Activated B cell treated with CpG ODN at 0.5 μM for 24 hours (primary cell): Measurements from ENCODE around the gene PPP1CC. TPM values are rescaled to one million over a fixed set of nuclear protein-coding genes. Genes with fewer than 3 reads are reported as not detected.
A peak's percentile ranks its signal among the peaks of the same experiment; 100 is the strongest.

ENCODE experiments used
- ATAC-seq: fragments of 200-7000 bp; cut with Tn5 transposase; one replicate; pipeline ENCODE4 v1.10.0; 2021; ENCODE audit warnings: low read depth, mild to moderate bottlenecking, moderate library complexity
- CTCF ChIA-PET: fragments of 350-600 bp; sonication (Branson Sonifier 250); formaldehyde crosslinking; loops from one replicate; lab custom pipeline; 2021; ENCODE audit warnings: antibody characterized with exemption; lab: Charles Lee
- POLR2A ChIA-PET: fragments of 350-600 bp; sonication (Branson Sonifier 250); formaldehyde crosslinking; loops from one replicate; lab custom pipeline; 2021; ENCODE audit warnings: antibody characterized with exemption; lab: Charles Lee
- DNase-seq: peaks from one replicate; pipeline ENCODE4 v3.0.0; 2022
- H3K27ac Mint-ChIP-seq: one replicate; pipeline ENCODE4 v1.8.0; 2020; ENCODE audit warnings: mixed read lengths
- H3K27me3 Mint-ChIP-seq: one replicate; pipeline ENCODE4 v1.8.0; 2021; ENCODE audit warnings: mixed read lengths
- H3K36me3 Mint-ChIP-seq: one replicate; pipeline ENCODE4 v1.8.0; 2021; ENCODE audit warnings: low read depth, mixed read lengths
- H3K4me1 Mint-ChIP-seq: one replicate; pipeline ENCODE4 v1.8.0; 2021; ENCODE audit warnings: mixed read lengths
- H3K4me3 Mint-ChIP-seq: one replicate; pipeline ENCODE4 v1.8.0; 2020; ENCODE audit warnings: mild to moderate bottlenecking, mixed read lengths
- H3K9me3 Mint-ChIP-seq: one replicate; pipeline ENCODE4 v1.8.0; 2020; ENCODE audit warnings: mixed read lengths
- intact Hi-C: fragments of 100-400 bp; cut with micrococcal nuclease; formaldehyde crosslinking; loops from one replicate; pipeline ENCODE4 v1.15.1; 2024
- total RNA-seq: library from RNA; stranded (reverse); gene quantifications from 2 replicates; pipeline ENCODE4 v1.2.3, GENCODE V29; 2022
- TF ChIP-seq, protein P1 (sequence below): fragments of 200-600 bp; IDR thresholded peaks from one replicate; pipeline ENCODE4 v1.8.0; 2022; ENCODE audit warnings: antibody characterized with exemption, mild to moderate bottlenecking

The PPP1CC gene
- total RNA-seq, 1 donor from 2014 or later = 148 TPM

DNA sequence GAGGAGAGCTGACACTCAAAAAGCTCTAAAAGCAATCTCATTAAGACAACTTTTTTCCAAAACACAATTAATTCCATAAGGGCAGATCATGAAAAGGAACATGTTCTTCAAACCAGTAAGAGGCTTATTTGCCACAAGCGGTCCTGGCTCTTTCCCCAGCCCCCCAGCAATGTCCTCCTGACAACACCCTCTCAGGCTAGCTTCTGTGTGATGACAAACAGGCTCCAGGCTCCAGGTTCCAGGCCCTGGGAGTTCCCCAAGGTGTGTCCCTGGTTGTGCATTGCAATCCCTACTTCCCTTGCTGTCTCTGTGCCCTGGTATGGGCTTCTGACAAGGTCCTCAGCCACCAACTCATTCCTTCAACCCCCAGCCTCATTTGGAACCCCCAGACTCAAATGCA, 62.7 kb downstream of the PPP1CC start:
- POLR2A ChIA-PET = interaction anchor here (0.9 to 2.0 kb wide), 3 partner anchors 10 to 66 kb away, joined by 3 to 8 read pairs (median 6); partner anchors contain the start of gene TCTN1
- TF ChIP-seq, protein P1, sequence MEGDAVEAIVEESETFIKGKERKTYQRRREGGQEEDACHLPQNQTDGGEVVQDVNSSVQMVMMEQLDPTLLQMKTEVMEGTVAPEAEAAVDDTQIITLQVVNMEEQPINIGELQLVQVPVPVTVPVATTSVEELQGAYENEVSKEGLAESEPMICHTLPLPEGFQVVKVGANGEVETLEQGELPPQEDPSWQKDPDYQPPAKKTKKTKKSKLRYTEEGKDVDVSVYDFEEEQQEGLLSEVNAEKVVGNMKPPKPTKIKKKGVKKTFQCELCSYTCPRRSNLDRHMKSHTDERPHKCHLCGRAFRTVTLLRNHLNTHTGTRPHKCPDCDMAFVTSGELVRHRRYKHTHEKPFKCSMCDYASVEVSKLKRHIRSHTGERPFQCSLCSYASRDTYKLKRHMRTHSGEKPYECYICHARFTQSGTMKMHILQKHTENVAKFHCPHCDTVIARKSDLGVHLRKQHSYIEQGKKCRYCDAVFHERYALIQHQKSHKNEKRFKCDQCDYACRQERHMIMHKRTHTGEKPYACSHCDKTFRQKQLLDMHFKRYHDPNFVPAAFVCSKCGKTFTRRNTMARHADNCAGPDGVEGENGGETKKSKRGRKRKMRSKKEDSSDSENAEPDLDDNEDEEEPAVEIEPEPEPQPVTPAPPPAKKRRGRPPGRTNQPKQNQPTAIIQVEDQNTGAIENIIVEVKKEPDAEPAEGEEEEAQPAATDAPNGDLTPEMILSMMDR = no peak
- H3K27ac Mint-ChIP-seq = peak overlapping the region; percentile 90
- no peaks in the 10 kb centered on the region for H3K27me3 Mint-ChIP-seq
- ATAC-seq (no peak), DNase-seq (no peak)
- intact Hi-C loops = no loop called here
- CTCF ChIA-PET = interaction anchor here (0.7 to 1.6 kb wide), 2 partner anchors 78 to 230 kb away, joined by 3 to 4 read pairs; partner anchors contain the start of gene ARPC3
- peaks cover 96% of the 10 kb centered on the region for H3K4me1 Mint-ChIP-seq
- peak overlapping the region; percentile 35 for H3K4me3 Mint-ChIP-seq
- peaks cover 75% of the 10 kb centered on the region for H3K36me3 Mint-ChIP-seq
- H3K9me3 Mint-ChIP-seq = no peaks in the 10 kb centered on the region

DNA sequence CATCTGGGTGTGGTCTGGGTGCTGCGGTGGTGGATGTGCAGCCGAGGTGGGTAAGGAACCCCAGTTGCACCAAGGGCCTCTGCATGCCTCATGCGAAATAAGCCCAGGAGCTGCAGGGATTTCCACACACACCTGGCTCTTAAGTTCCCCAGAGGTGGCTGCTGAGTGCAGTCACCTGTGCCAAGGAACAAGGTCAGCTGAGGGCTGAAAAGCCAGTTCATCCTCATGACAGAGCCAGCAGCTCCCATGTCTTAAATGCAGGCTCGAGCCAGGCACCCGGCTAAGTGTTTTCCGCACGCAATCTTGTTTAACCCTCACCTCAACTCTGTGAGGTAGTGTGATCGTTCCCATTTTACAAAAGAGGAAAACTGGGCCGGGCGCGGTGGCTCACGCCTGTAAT, 63.5 kb downstream of the PPP1CC start:
- ATAC-seq (no peak), DNase-seq (no peak)
- CTCF ChIA-PET = interaction anchor here (0.7 to 1.6 kb wide), 3 partner anchors 78 to 229 kb away, joined by 3 to 4 read pairs (median 4); partner anchors contain the start of gene ARPC3
- H3K4me3 Mint-ChIP-seq = peak overlapping the region; percentile 78
- H3K27ac Mint-ChIP-seq = peak overlapping the region; percentile 90
- intact Hi-C loops = no loop called here
- H3K4me1 Mint-ChIP-seq = peaks cover 96% of the 10 kb centered on the region
- H3K9me3 Mint-ChIP-seq = no peaks in the 10 kb centered on the region
- H3K36me3 Mint-ChIP-seq = peaks cover 75% of the 10 kb centered on the region
- TF ChIP-seq, protein P1 = no peak
- no peaks in the 10 kb centered on the region for H3K27me3 Mint-ChIP-seq
- POLR2A ChIA-PET = interaction anchor here (0.7 to 4.8 kb wide), 10 partner anchors 7 to 725 kb away, joined by 3 to 45 read pairs (median 8); partner anchors contain the start of gene TCTN1

DNA sequence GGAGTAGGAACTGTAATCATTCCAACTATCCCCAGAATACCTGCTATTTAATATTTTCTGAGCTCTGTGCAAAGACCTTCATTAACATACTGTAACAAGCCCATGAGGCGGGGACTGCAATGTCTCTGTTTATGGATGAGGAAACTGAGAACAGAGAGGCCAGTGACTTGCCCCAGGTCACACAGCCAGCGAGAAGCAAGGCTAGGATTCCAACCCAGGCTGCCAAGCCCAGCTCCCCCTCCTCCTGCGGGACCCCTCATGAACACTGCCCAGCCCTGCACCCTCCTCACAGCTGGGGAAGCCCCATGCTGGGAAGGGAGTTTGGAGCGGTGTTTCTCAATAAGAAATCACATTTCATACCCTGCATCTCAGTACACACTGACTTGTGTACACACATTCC, 64.7 kb downstream of the PPP1CC start:
- intact Hi-C loops = loop anchor here (1.0 kb wide), 3 partner anchors 8 to 17 kb away; no protein-coding TSS in a partner anchor
- peak; percentile 6 for ATAC-seq
- CTCF ChIA-PET = interaction anchor here (0.8 to 0.9 kb wide), 3 partner anchors 8 to 20 kb away, joined by 3 to 4 read pairs (median 3); no protein-coding TSS in a partner anchor

GRCh38 chr12:110677206-110677911, 65.3 kb downstream of the PPP1CC start:
- CTCF ChIA-PET = interaction anchor here (0.8 to 1.3 kb wide), 4 partner anchors 9 to 20 kb away, joined by 3 to 4 read pairs (median 3); no protein-coding TSS in a partner anchor

More for the DNA sequence above, 64.7 kb downstream of the PPP1CC start:
- Mint-ChIP-seq H3K9me3 (no peaks in the 10 kb centered on the region), H3K4me1 (peaks cover 96% of the 10 kb centered on the region), H3K4me3 (peak overlapping the region; percentile 78), H3K36me3 (peaks cover 80% of the 10 kb centered on the region), H3K27me3 (no peaks in the 10 kb centered on the region), H3K27ac (peak overlapping the region; percentile 90)
- TF ChIP-seq, protein P1 = no peak
- POLR2A ChIA-PET = interaction anchor here (0.7 to 4.8 kb wide), 13 partner anchors 9 to 61 kb away, joined by 3 to 45 read pairs (median 5); no protein-coding TSS in a partner anchor
- no peak for DNase-seq

More at GRCh38 chr12:110677206-110677911, 65.3 kb downstream of the PPP1CC start:
- DNase-seq (peak; percentile 50), ATAC-seq (peak; percentile 64)
- H3K36me3 Mint-ChIP-seq = peaks cover 80% of the 10 kb centered on the region
- TF ChIP-seq, protein P1 = no peak
- H3K4me3 Mint-ChIP-seq = peak overlapping the region; percentile 78
- POLR2A ChIA-PET = interaction anchor here (0.7 to 4.8 kb wide), 14 partner anchors 9 to 227 kb away, joined by 3 to 45 read pairs (median 6); partner anchors contain the start of genes ARPC3 and TCTN1
- no peaks in the 10 kb centered on the region for H3K27me3 Mint-ChIP-seq
- no peaks in the 10 kb centered on the region for H3K9me3 Mint-ChIP-seq
- H3K4me1 Mint-ChIP-seq = peaks cover 96% of the 10 kb centered on the region
- intact Hi-C loops = loop anchor here (1.0 kb wide), 3 partner anchors 8 to 16 kb away; no protein-coding TSS in a partner anchor
- peak overlapping the region; percentile 90 for H3K27ac Mint-ChIP-seq
